ENCODE data around the gene SEC14L1. TPM values are rescaled to one million over a fixed set of nuclear protein-coding genes. Genes with fewer than 3 reads are reported as not detected.

SEC14L1 gene
- total RNA-seq, 1 experiment from 2014 or later: 50.6 TPM

DNA sequence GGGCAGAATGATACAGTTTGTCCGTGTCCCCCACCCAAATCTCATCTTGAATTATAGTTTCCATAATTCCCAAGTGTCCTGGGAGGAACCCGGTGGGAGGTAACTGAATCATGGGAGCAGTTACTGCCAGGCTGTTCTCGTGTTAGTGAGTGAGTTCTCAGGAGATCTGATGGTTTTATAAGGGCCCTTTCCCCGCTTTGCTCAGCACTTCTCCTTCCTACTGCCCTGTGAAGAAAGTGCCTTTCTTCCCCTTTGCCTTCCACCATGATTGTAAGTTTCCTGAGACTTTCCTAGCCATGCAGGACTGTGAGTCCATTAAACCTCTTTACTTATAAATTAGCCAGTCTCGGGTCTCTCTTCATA, 28.9 kb upstream of the SEC14L1 start:
- no peak for DNase-seq
- BruUV-seq (replicated peaks): no TSS peak
- H3K9me3 Mint-ChIP-seq (ENCODE audit: low read depth, unreplicated experiment): no peaks in the 10 kb centered on the region

DNA sequence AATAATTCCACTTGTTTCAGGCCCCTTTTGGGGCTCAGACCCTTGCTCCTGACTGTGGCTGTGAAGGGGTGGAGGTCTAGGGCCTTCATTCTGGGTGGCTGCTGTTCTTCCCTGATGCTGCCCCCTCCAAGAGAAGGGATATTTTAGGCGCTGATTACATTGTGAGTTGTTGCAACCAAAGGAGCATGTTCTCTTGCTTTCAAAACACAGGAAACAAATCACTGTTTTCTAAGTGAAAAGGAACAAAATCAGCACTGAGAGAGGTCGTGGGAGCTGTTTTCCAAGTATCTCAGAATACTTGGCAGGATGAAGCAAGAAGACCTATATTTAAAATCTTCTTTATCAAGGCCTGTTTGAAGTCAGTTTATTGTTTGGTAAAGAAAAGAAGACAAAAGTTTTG, 25.3 kb upstream of the SEC14L1 start:
- TF ChIP-seq, protein P1, sequence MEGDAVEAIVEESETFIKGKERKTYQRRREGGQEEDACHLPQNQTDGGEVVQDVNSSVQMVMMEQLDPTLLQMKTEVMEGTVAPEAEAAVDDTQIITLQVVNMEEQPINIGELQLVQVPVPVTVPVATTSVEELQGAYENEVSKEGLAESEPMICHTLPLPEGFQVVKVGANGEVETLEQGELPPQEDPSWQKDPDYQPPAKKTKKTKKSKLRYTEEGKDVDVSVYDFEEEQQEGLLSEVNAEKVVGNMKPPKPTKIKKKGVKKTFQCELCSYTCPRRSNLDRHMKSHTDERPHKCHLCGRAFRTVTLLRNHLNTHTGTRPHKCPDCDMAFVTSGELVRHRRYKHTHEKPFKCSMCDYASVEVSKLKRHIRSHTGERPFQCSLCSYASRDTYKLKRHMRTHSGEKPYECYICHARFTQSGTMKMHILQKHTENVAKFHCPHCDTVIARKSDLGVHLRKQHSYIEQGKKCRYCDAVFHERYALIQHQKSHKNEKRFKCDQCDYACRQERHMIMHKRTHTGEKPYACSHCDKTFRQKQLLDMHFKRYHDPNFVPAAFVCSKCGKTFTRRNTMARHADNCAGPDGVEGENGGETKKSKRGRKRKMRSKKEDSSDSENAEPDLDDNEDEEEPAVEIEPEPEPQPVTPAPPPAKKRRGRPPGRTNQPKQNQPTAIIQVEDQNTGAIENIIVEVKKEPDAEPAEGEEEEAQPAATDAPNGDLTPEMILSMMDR (IDR thresholded peaks at IDR 0.05; ENCODE audit: unreplicated experiment): no peak
- BruUV-seq (replicated peaks): no TSS peak
- no peak overlapping the region for H3K4me3 Mint-ChIP-seq (ENCODE audit: low read depth, unreplicated experiment)
- no peak for DNase-seq
- H3K36me3 Mint-ChIP-seq (ENCODE audit: insufficient read depth, unreplicated experiment): no peaks in the 10 kb centered on the region
- CTCF ChIA-PET: interaction anchor here (0.7 kb wide), 1 partner anchor 10 kb away, joined by 7 read pairs; no protein-coding TSS in a partner anchor
- no peaks in the 10 kb centered on the region for H3K4me1 Mint-ChIP-seq (ENCODE audit: low read depth, unreplicated experiment)
- intact Hi-C loops (cut with micrococcal nuclease; ENCODE audit: unreplicated experiment): no loop called here
- no peak overlapping the region for H3K27ac Mint-ChIP-seq (ENCODE audit: unreplicated experiment)
- no peaks in the 10 kb centered on the region for H3K27me3 Mint-ChIP-seq (ENCODE audit: unreplicated experiment)
- H3K9me3 Mint-ChIP-seq (ENCODE audit: low read depth, unreplicated experiment): no peaks in the 10 kb centered on the region

More for the DNA sequence above, 28.9 kb upstream of the SEC14L1 start:
- H3K27ac Mint-ChIP-seq (ENCODE audit: unreplicated experiment): no peak overlapping the region
- CTCF ChIA-PET: no interaction called here
- H3K27me3 Mint-ChIP-seq (ENCODE audit: unreplicated experiment): no peaks in the 10 kb centered on the region
- no peaks in the 10 kb centered on the region for H3K36me3 Mint-ChIP-seq (ENCODE audit: insufficient read depth, unreplicated experiment)
- intact Hi-C loops (cut with micrococcal nuclease; ENCODE audit: unreplicated experiment): no loop called here
- H3K4me3 Mint-ChIP-seq (ENCODE audit: low read depth, unreplicated experiment): no peak overlapping the region
- H3K4me1 Mint-ChIP-seq (ENCODE audit: low read depth, unreplicated experiment): no peaks in the 10 kb centered on the region
- TF ChIP-seq, protein P1 (IDR thresholded peaks at IDR 0.05; ENCODE audit: unreplicated experiment): no peak

- TF ChIP-seq, protein P1 (IDR thresholded peaks at IDR 0.05; ENCODE audit: unreplicated experiment): no peak
- CTCF ChIA-PET: interaction anchor here (0.7 kb wide), 1 partner anchor 9 kb away, joined by 7 read pairs; no protein-coding TSS in a partner anchor
- DNase-seq: no peak
- BruUV-seq (replicated peaks): no TSS peak
- Mint-ChIP-seq H3K27me3 (ENCODE audit: unreplicated experiment) (no peaks in the 10 kb centered on the region), H3K36me3 (ENCODE audit: insufficient read depth, unreplicated experiment) (no peaks in the 10 kb centered on the region), H3K9me3 (ENCODE audit: low read depth, unreplicated experiment) (no peaks in the 10 kb centered on the region), H3K4me1 (ENCODE audit: low read depth, unreplicated experiment) (no peaks in the 10 kb centered on the region), H3K27ac (ENCODE audit: unreplicated experiment) (no peak overlapping the region), H3K4me3 (ENCODE audit: low read depth, unreplicated experiment) (no peak overlapping the region)
- intact Hi-C loops (cut with micrococcal nuclease; ENCODE audit: unreplicated experiment): no loop called here
These were observed 24.8 kb upstream of the SEC14L1 start for GRCh38 chr17:77115947-77116346.

DNA sequence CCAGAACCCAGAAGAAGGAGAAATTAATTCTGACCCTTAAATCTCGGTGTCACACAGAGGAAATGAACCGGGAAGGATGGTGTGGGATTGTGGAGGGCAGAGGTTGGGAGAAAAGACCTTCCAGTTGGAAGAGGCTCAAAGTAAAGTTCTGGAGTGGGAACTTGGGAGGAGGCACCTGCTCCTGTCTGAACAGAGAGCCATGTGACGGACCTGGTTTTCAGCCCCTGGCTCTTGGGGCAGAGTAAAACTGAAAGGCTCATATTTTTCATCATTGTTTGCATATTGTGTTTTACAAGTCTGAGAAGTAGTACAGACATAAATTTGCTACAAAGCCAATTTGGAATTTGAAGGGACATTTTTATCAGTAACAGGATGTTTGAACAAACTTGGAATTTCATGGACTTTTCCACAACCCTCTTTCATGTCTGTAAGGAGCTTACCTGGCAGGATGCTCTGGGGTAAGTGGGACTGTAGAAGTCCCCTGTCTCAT, 24.4 kb upstream of the SEC14L1 start:
- Mint-ChIP-seq H3K36me3 (ENCODE audit: insufficient read depth, unreplicated experiment) (no peaks in the 10 kb centered on the region), H3K4me1 (ENCODE audit: low read depth, unreplicated experiment) (no peaks in the 10 kb centered on the region), H3K27me3 (ENCODE audit: unreplicated experiment) (no peaks in the 10 kb centered on the region), H3K27ac (ENCODE audit: unreplicated experiment) (no peak overlapping the region), H3K9me3 (ENCODE audit: low read depth, unreplicated experiment) (no peaks in the 10 kb centered on the region), H3K4me3 (ENCODE audit: low read depth, unreplicated experiment) (no peak overlapping the region)
- intact Hi-C loops (cut with micrococcal nuclease; ENCODE audit: unreplicated experiment): no loop called here
- TF ChIP-seq, protein P1 (IDR thresholded peaks at IDR 0.05; ENCODE audit: unreplicated experiment): no peak
- CTCF ChIA-PET: interaction anchor here (0.7 kb wide), 1 partner anchor 9 kb away, joined by 7 read pairs; no protein-coding TSS in a partner anchor
- BruUV-seq (replicated peaks): no TSS peak
- DNase-seq: no peak
